HFFc6 (cell line): ENCODE data around the gene PNMA6E. TPM values are rescaled to one million over a fixed set of nuclear protein-coding genes. Genes with fewer than 3 reads are reported as not detected.

Experiments
- DNase-seq: peaks from one replicate; pipeline ENCODE4 v3.0.0-alpha.2; 2018
- H3K27ac Mint-ChIP-seq: 2 replicates; pipeline ENCODE4 v1.8.0; 2020; ENCODE audit warnings: mild to moderate bottlenecking, mixed read lengths
- H3K27me3 Mint-ChIP-seq: 2 replicates; pipeline ENCODE4 v1.8.0; 2021; ENCODE audit warnings: mild to moderate bottlenecking, moderate library complexity, mixed read lengths; ENCODE audit not compliant: insufficient read depth
- H3K36me3 Mint-ChIP-seq: 2 replicates; pipeline ENCODE4 v1.8.0; 2021; ENCODE audit warnings: low read depth, mixed read lengths
- H3K4me1 Mint-ChIP-seq: 2 replicates; pipeline ENCODE4 v1.8.0; 2020; ENCODE audit warnings: low read depth, mixed read lengths
- H3K4me3 Mint-ChIP-seq: 2 replicates; pipeline ENCODE4 v1.8.0; 2020; ENCODE audit warnings: mild to moderate bottlenecking, moderate library complexity, mixed read lengths
- H3K9me3 Mint-ChIP-seq: 2 replicates; pipeline ENCODE4 v1.8.0; 2020; ENCODE audit warnings: mild to moderate bottlenecking, mixed read lengths
- total RNA-seq, 6 experiments: library from RNA; stranded (reverse); fragmentation: NEBNext Ultra II Directional; extraction: Animal tissue kit (Norgen Biotek cat#: 25700); gene quantifications; 2 replicates in 1 of 6; 3 replicates in 5 of 6; pipeline ENCODE4 v1.2.3, GENCODE V29; 2021
- TF ChIP-seq, protein P1 (sequence below): fragments of 200-600 bp; sonication (generic); IDR thresholded peaks from 2 replicates; pipeline ENCODE4 v1.5.0; 2021; ENCODE audit warnings: antibody characterized with exemption, mild to moderate bottlenecking

Gene PNMA6E
- total RNA-seq, 6 experiments from 2014 or later, result not detected

DNA sequence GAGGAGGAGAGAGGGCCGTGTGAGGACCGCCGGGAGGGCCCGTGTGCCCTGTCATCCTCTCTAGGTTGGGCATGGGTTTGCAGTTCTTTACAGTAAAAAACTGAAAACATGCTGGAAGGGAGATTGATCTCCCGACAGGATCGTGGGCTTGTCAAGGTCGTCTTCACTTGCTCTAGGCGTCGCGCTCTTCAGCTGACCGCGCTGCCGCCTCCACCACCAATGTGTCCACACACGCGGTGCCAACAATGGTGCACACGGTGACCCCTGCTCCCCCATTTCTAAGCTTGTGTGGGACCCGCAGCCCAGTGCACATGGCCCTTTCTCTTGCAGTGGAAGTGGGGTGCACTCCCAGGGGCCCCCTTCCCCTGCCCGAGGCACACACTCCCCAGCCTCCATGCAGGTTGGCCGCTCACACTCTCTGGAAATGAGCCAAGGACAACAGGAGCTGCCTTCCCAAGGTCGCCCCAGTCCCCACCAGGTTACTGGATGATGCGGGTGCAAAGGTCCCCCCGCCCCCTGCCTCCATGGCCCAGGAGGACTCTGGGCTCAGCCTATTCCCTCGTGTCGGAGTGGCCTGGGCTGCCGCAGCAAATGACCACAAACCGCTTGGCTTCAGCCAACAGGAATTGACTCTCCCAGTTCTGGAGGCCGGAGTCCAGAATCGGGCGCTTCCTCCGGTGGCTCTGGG lies 8.4 kb upstream of the PNMA6E start:
- Mint-ChIP-seq H3K4me3 (no peak overlapping the region), H3K9me3 (no peaks in the 10 kb centered on the region), H3K27me3 (peaks cover 23% of the 10 kb centered on the region), H3K27ac (no peak overlapping the region), H3K4me1 (no peaks in the 10 kb centered on the region; the same call in 1 of the 2 replicates), H3K36me3 (no peaks in the 10 kb centered on the region)
- no peak for DNase-seq
- TF ChIP-seq, protein P1, sequence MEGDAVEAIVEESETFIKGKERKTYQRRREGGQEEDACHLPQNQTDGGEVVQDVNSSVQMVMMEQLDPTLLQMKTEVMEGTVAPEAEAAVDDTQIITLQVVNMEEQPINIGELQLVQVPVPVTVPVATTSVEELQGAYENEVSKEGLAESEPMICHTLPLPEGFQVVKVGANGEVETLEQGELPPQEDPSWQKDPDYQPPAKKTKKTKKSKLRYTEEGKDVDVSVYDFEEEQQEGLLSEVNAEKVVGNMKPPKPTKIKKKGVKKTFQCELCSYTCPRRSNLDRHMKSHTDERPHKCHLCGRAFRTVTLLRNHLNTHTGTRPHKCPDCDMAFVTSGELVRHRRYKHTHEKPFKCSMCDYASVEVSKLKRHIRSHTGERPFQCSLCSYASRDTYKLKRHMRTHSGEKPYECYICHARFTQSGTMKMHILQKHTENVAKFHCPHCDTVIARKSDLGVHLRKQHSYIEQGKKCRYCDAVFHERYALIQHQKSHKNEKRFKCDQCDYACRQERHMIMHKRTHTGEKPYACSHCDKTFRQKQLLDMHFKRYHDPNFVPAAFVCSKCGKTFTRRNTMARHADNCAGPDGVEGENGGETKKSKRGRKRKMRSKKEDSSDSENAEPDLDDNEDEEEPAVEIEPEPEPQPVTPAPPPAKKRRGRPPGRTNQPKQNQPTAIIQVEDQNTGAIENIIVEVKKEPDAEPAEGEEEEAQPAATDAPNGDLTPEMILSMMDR, result no peak

DNA sequence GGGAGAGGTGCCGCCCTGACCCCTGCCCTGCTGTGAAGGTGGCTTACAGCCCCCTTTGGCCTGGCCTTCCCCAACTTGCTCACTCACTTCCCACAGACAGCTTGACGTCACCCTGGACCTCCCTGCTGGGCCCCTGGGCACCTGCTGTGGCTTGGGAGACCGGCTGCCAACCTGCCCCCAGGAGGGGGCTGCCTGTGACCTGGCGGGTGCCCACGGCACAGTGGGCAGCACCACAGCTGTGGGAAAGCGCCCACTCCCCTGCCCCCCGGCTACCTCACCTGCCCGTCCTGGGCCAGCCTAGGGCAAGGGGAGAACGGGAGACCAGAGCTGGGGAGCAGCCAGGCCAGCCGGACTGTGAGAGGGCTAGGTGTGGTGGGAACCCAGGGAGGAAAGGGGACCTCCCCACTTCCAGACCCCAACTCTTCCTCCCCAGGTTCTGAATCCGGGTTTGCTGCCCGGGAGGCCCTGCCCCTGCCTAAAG lies 7.8 kb upstream of the PNMA6E start:
- no peak overlapping the region for H3K4me3 Mint-ChIP-seq
- H3K4me1 Mint-ChIP-seq, result no peaks in the 10 kb centered on the region; the same call in 1 of the 2 replicates
- TF ChIP-seq, protein P1, result no peak
- no peak for DNase-seq
- H3K27ac Mint-ChIP-seq, result no peak overlapping the region
- H3K36me3 Mint-ChIP-seq, result no peaks in the 10 kb centered on the region
- no peaks in the 10 kb centered on the region for H3K9me3 Mint-ChIP-seq
- peaks cover 23% of the 10 kb centered on the region for H3K27me3 Mint-ChIP-seq

DNA sequence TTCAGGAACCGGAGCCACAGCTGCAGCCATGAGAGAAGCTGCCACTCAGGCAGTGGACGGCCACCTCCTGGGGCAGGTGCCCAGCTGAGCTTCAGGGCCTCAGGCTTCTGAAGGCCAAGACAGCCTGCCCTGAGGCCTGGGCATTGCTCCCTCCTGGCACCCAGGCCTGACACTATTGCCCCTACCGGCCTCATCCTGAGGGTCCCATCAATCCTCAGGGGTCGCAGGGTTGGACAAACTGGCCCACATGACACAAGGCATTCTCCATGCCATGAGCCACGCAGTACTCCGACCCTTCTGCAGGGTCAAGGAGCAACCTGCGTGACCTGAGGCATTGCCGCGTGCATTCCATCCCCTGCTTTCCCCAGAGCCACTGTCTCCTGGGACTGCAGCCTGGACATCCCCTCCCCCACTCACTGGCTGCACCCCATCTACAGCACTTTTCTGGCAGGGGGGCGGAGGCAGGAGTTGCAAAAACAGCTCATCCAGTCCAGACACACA lies 7.1 kb upstream of the PNMA6E start:
- Mint-ChIP-seq H3K27ac (no peak overlapping the region), H3K9me3 (no peaks in the 10 kb centered on the region), H3K4me1 (no peaks in the 10 kb centered on the region; the same call in 1 of the 2 replicates), H3K4me3 (no peak overlapping the region), H3K27me3 (peaks cover 26% of the 10 kb centered on the region), H3K36me3 (no peaks in the 10 kb centered on the region)
- TF ChIP-seq, protein P1, result no peak
- DNase-seq, result no peak

DNA sequence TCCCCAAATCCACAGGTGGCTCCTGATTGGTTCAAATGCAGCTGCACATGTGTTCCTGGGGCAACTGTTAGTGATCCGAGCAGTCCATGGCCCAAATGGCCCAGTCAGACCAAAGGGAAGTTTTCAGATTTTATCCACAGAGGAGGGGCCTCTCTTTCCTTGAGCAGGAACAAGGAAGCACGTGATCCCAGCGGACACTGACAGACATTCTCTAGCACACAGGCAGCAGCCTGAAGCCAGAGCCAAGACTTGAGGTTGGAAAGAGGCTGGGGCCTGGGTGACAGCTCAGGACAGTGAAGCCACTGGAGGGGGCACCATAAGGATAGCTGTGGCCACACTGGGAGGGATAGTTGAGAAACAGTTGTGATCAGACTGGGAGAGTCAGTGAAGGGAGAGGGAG lies 6.6 kb upstream of the PNMA6E start:
- DNase-seq, result no peak
- H3K27me3 Mint-ChIP-seq, result peaks cover 29% of the 10 kb centered on the region
- TF ChIP-seq, protein P1, result no peak
- no peaks in the 10 kb centered on the region for H3K36me3 Mint-ChIP-seq
- no peak overlapping the region for H3K27ac Mint-ChIP-seq
- H3K9me3 Mint-ChIP-seq, result no peaks in the 10 kb centered on the region
- no peak overlapping the region for H3K4me3 Mint-ChIP-seq
- no peaks in the 10 kb centered on the region; the same call in 1 of the 2 replicates for H3K4me1 Mint-ChIP-seq

DNA sequence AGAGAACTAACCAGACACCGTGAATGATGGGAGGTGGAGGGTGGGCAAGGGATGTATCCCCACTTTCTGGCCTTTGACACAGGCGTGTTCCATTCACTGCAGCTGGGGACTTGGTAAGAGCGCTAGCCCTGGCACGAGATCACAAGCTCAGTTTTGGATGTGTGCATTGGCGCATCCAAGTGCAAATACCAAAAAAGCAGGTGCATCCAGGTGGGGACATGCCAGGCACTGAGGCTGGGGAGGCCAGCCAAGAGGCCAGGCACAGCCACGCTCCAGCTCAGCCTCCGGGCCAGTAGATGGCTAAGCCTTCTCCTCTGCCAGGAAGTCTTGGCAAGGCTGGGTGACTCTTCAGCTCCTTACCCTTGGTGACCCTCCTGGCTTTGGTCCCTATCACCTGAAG lies 5.8 kb upstream of the PNMA6E start:
- no peaks in the 10 kb centered on the region; the same call in 1 of the 2 replicates for H3K4me1 Mint-ChIP-seq
- no peak overlapping the region for H3K4me3 Mint-ChIP-seq
- DNase-seq, result no peak
- H3K27me3 Mint-ChIP-seq, result peaks cover 24% of the 10 kb centered on the region
- no peak overlapping the region for H3K27ac Mint-ChIP-seq
- H3K9me3 Mint-ChIP-seq, result no peaks in the 10 kb centered on the region
- H3K36me3 Mint-ChIP-seq, result no peaks in the 10 kb centered on the region
- TF ChIP-seq, protein P1, result no peak
